ENCODE measurements around the gene ATP2C1. TPM values are rescaled to one million over a fixed set of nuclear protein-coding genes. Genes with fewer than 3 reads are reported as not detected.

The ATP2C1 gene
- total and polyA plus RNA-seq, 2 of the 4 experiments (the other 2 are of a cell fraction) = 41.4 to 50.2 TPM

- Histone ChIP-seq H4K20me1 (ENCODE audit: insufficient read depth, low read length) (no peaks in the 10 kb centered on the region), H2BK15ac (ENCODE audit: low read depth, low read length) (no peak overlapping the region), H3K14ac (replicated peaks; ENCODE audit: low read depth, low read length) (no peak overlapping the region), H2BK5ac (ENCODE audit: low read depth, low read length, poor library complexity, severe bottlenecking) (no peak overlapping the region), H3K18ac (ENCODE audit: low read depth, low read length) (no peak overlapping the region), H4K5ac (ENCODE audit: low read depth, low read length) (no peak overlapping the region), H3K9me1 (ENCODE audit: insufficient read depth, low read length) (no peaks in the 10 kb centered on the region; the same call in 1 of the 2 replicates), H3K56ac (ENCODE audit: extremely low read depth, insufficient read depth, low read length) (no peak overlapping the region), H4K8ac (ENCODE audit: low read depth in 2 of 2, low read length in 2 of 2) (no peak overlapping the region), H3K4ac (ENCODE audit: low read depth, low read length) (no peak overlapping the region), H4K91ac (ENCODE audit: insufficient read depth, low read depth, low read length) (no peak overlapping the region), H3K9ac (ENCODE audit: low read depth, low read length) (no peak overlapping the region), H2AK9ac (replicated peaks; ENCODE audit: low read depth, low read length, poor library complexity) (no peak overlapping the region), H3K4me2 (ENCODE audit: low read depth, low read length) (no peak overlapping the region), H3K4me3 (ENCODE audit: insufficient read depth, low read depth, low read length) (no peak overlapping the region), H2BK120ac (ENCODE audit: low read depth, low read length) (no peak overlapping the region), H3K27me3 (ENCODE audit: control insufficient read depth, insufficient read depth, low read length) (no peaks in the 10 kb centered on the region), H2AK5ac (ENCODE audit: low read depth, low read length) (no peak overlapping the region), H3K27ac (ENCODE audit: insufficient read depth, low read length) (no peak overlapping the region), H3K79me1 (ENCODE audit: low read depth in 1 of 2, low read length in 2 of 2) (peaks cover 9 to 17% of the 10 kb centered on the region in 2 experiments; a peak in 2 of 4 replicates), H3K4me1 (ENCODE audit: control insufficient read depth, insufficient read depth, low read length) (no peaks in the 10 kb centered on the region), H3K36me3 (ENCODE audit: control insufficient read depth, insufficient read depth, low read length) (peaks cover 16% of the 10 kb centered on the region), H2BK20ac (ENCODE audit: low read depth, low read length) (no peak overlapping the region), H3K23ac (ENCODE audit: low read depth, low read length) (no peak overlapping the region), H3K9me3 (ENCODE audit: control insufficient read depth, insufficient read depth, low read length) (no peaks in the 10 kb centered on the region), H2AFZ (replicated peaks; ENCODE audit: low read length, poor library complexity) (no peak overlapping the region)
- POLR2A ChIA-PET (ENCODE audit: unreplicated experiment) = no interaction called here
- ATAC-seq (ENCODE audit: low read depth) (no peak), DNase-seq (no peak)
- CTCF ChIA-PET = no interaction called here
- TF ChIP-seq RFX5 (IDR thresholded peaks at IDR 0.05; ENCODE audit: low read depth, low read length) = no peak
- no peak for TF ChIP-seq CHD1 (IDR thresholded peaks at IDR 0.05; ENCODE audit: low read depth, low read length)
- TF ChIP-seq NFE2L2 (IDR thresholded peaks at IDR 0.05; ENCODE audit: low read depth, low read length) = no peak
- no peak for TF ChIP-seq CEBPB (IDR thresholded peaks at IDR 0.05; ENCODE audit: low read depth, low read length)
- no peak for TF ChIP-seq BHLHE40 (IDR thresholded peaks at IDR 0.05; ENCODE audit: low read depth, low read length)
- TF ChIP-seq MAFK (IDR thresholded peaks at IDR 0.05; ENCODE audit: low read depth, low read length) = no peak
- no peak for TF ChIP-seq ELK1 (IDR thresholded peaks at IDR 0.05; ENCODE audit: borderline replicate concordance, low read depth, low read length)
- TF ChIP-seq POLR2A (IDR thresholded peaks at IDR 0.05; ENCODE audit: low read depth, low read length) = no peak
- TF ChIP-seq RCOR1 (IDR thresholded peaks at IDR 0.05; ENCODE audit: insufficient replicate concordance, low read length) = no peak
- no peak for TF ChIP-seq MAZ (IDR thresholded peaks at IDR 0.05; ENCODE audit: borderline replicate concordance, low read depth, low read length)
- TF ChIP-seq FOS (IDR thresholded peaks at IDR 0.05; ENCODE audit: low read depth, low read length) = no peak
- TF ChIP-seq MXI1 (IDR thresholded peaks at IDR 0.05; ENCODE audit: borderline replicate concordance, low read depth, low read length) = no peak
- TF ChIP-seq SMC3 (IDR thresholded peaks at IDR 0.05; ENCODE audit: low read depth, low read length) = no peak
- TF ChIP-seq, protein P1, sequence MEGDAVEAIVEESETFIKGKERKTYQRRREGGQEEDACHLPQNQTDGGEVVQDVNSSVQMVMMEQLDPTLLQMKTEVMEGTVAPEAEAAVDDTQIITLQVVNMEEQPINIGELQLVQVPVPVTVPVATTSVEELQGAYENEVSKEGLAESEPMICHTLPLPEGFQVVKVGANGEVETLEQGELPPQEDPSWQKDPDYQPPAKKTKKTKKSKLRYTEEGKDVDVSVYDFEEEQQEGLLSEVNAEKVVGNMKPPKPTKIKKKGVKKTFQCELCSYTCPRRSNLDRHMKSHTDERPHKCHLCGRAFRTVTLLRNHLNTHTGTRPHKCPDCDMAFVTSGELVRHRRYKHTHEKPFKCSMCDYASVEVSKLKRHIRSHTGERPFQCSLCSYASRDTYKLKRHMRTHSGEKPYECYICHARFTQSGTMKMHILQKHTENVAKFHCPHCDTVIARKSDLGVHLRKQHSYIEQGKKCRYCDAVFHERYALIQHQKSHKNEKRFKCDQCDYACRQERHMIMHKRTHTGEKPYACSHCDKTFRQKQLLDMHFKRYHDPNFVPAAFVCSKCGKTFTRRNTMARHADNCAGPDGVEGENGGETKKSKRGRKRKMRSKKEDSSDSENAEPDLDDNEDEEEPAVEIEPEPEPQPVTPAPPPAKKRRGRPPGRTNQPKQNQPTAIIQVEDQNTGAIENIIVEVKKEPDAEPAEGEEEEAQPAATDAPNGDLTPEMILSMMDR (conservative IDR thresholded peaks at IDR 0.05; ENCODE audit: low read depth, low read length) = no peak
- no CpG with 5 or more reads among the region's 5 CpGs for WGBS, 2 experiments (ENCODE audit: extremely low coverage in 2 of 2, insufficient read length in 1 of 2)
- intact Hi-C loops (cut with micrococcal nuclease) = no loop called here
- BruUV-seq (replicated peaks) = no TSS peak
- dilution Hi-C loops (cut with HindIII; ENCODE audit: low sequenced_read_pairs, unreplicated experiment) = no loop called here
- in situ Hi-C loops (cut with MboI; ENCODE audit: low sequenced_read_pairs) = no loop called here
These were observed 126.3 kb downstream of the ATP2C1 start for GRCh38 chr3:131020122-131020693.

All from IMR-90 (cell line).